Nephron progenitor cell (in vitro differentiated cells): ENCODE data around the gene RBPJ.
A peak's percentile ranks its signal among the peaks of the same experiment; 100 is the strongest.

Experiments
- DNase-seq: peaks from one replicate; pipeline ENCODE4 v3.0.0; 2021
- H3K27ac Mint-ChIP-seq: 2 replicates; pipeline ENCODE4 v1.8.0; 2021; ENCODE audit warnings: mild to moderate bottlenecking, moderate library complexity, mixed read lengths
- H3K27me3 Mint-ChIP-seq: 2 replicates; pipeline ENCODE4 v1.8.0; 2021; ENCODE audit warnings: mild to moderate bottlenecking, low read depth, mixed read lengths; ENCODE audit not compliant: poor library complexity
- H3K36me3 Mint-ChIP-seq: 2 replicates; pipeline ENCODE4 v1.8.0; 2021; ENCODE audit warnings: low read depth, mixed read lengths
- H3K4me1 Mint-ChIP-seq: 2 replicates; pipeline ENCODE4 v1.8.0; 2021; ENCODE audit warnings: mixed read lengths
- H3K4me3 Mint-ChIP-seq: 2 replicates; pipeline ENCODE4 v1.8.0; 2021; ENCODE audit warnings: mild to moderate bottlenecking, moderate library complexity, mixed read lengths
- H3K9me3 Mint-ChIP-seq: 2 replicates; pipeline ENCODE4 v1.8.0; 2021; ENCODE audit warnings: mild to moderate bottlenecking, moderate library complexity, mixed read lengths
- CTCF ChIP-seq: fragments of 200-600 bp; sonication (generic); IDR thresholded peaks from 2 replicates; pipeline ENCODE4 v1.5.0; 2021; ENCODE audit warnings: antibody characterized with exemption

Gene RBPJ

GRCh38 chr4:26325191-26325590 lies 4.4 kb downstream of the RBPJ start:
- Mint-ChIP-seq H3K4me1 (peaks cover 32% of the 10 kb centered on the region), H3K36me3 (peaks cover 8% of the 10 kb centered on the region), H3K4me3 (no peak overlapping the region), H3K27me3 (no peaks in the 10 kb centered on the region), H3K27ac (no peak overlapping the region), H3K9me3 (no peaks in the 10 kb centered on the region)
- peak; percentile 32 for TF ChIP-seq CTCF
- DNase-seq, result no peak

- Mint-ChIP-seq H3K9me3 (no peaks in the 10 kb centered on the region), H3K27me3 (no peaks in the 10 kb centered on the region), H3K27ac (no peak overlapping the region), H3K4me3 (no peak overlapping the region), H3K36me3 (peaks cover 8% of the 10 kb centered on the region), H3K4me1 (peaks cover 48% of the 10 kb centered on the region)
- no peak for TF ChIP-seq CTCF
- no peak for DNase-seq
Measured at GRCh38 chr4:26326791-26327190, 6.0 kb downstream of the RBPJ start.

- Mint-ChIP-seq H3K9me3 (no peaks in the 10 kb centered on the region), H3K27me3 (no peaks in the 10 kb centered on the region), H3K36me3 (peaks cover 9% of the 10 kb centered on the region), H3K4me3 (peak overlapping the region; percentile 50), H3K4me1 (peaks cover 20% of the 10 kb centered on the region), H3K27ac (peak overlapping the region; percentile 33)
- peak; percentile 71 for TF ChIP-seq CTCF
- DNase-seq, result no peak
Measured at GRCh38 chr4:26330186-26330787, 9.5 kb downstream of the RBPJ start.

- Mint-ChIP-seq H3K4me1 (peaks cover 23% of the 10 kb centered on the region), H3K27ac (no peak overlapping the region), H3K9me3 (peaks cover 2% of the 10 kb centered on the region), H3K36me3 (peaks cover 15% of the 10 kb centered on the region), H3K27me3 (no peaks in the 10 kb centered on the region), H3K4me3 (peak overlapping the region; percentile 50)
- TF ChIP-seq CTCF, result no peak
- no peak for DNase-seq
Measured at GRCh38 chr4:26330946-26331345, 10.1 kb downstream of the RBPJ start.

- no peaks in the 10 kb centered on the region for H3K27me3 Mint-ChIP-seq
- H3K4me1 Mint-ChIP-seq, result peaks cover 24% of the 10 kb centered on the region
- no peak for DNase-seq
- H3K9me3 Mint-ChIP-seq, result peaks cover 6% of the 10 kb centered on the region
- TF ChIP-seq CTCF, result no peak
- peaks cover 20% of the 10 kb centered on the region for H3K36me3 Mint-ChIP-seq
- H3K27ac Mint-ChIP-seq, result peak overlapping the region; percentile 74
- peak overlapping the region; percentile 50 for H3K4me3 Mint-ChIP-seq
Measured at GRCh38 chr4:26331380-26331950, 10.7 kb downstream of the RBPJ start.

GRCh38 chr4:26334366-26334765 lies 13.6 kb downstream of the RBPJ start:
- Mint-ChIP-seq H3K27ac (no peak overlapping the region), H3K4me1 (peaks cover 24% of the 10 kb centered on the region), H3K27me3 (no peaks in the 10 kb centered on the region), H3K4me3 (no peak overlapping the region), H3K36me3 (peaks cover 27% of the 10 kb centered on the region), H3K9me3 (peaks cover 15% of the 10 kb centered on the region)
- DNase-seq, result no peak
- TF ChIP-seq CTCF, result no peak
